Esophagus muscularis mucosa (tissue), 4 donors: ENCODE results near the gene MYH14. TPM values are rescaled to one million over a fixed set of nuclear protein-coding genes. Genes with fewer than 3 reads are reported as not detected.

Experiments used
- DNase-seq: peaks from one replicate; pipeline ENCODE4 v3.0.0-alpha.2; 2017; ENCODE audit errors: extremely low spot score
- H3K27ac ChIP-seq, 4 donors: fragments of 200-600 bp; sonication (generic); replicated peaks in 1 of 4; 1 replicate in 3 of 4; 2 replicates in 1 of 4; pipeline ENCODE4 v1.5.1; 2016 to 2019; ENCODE audit warnings: mild to moderate bottlenecking in 1 of 4
- H3K27me3 ChIP-seq, 4 donors: fragments of 200-600 bp; sonication (generic); one replicate each; pipeline versions ENCODE4 v1.5.1 to v1.6.0; 2016 to 2019
- H3K36me3 ChIP-seq, 4 donors: fragments of 200-600 bp; sonication (generic); one replicate each; pipeline ENCODE4 v1.5.1; 2016 to 2019
- H3K4me1 ChIP-seq, 4 donors: fragments of 200-600 bp; sonication (generic); one replicate each; pipeline ENCODE4 v1.5.1; 2016 to 2019
- H3K4me3 ChIP-seq, 4 donors: fragments of 200-600 bp; sonication (generic); 1 replicate in 2 of 4; 2 replicates in 2 of 4; pipeline ENCODE4 v1.5.1; 2016 to 2019; ENCODE audit warnings: mild to moderate bottlenecking in 4 of 4, moderate library complexity in 1 of 4
- H3K9me3 ChIP-seq, 4 donors: fragments of 200-600 bp; sonication (generic); 1 replicate in 3 of 4; 2 replicates in 1 of 4; pipeline ENCODE4 v1.5.1; 2016 to 2019
- CTCF ChIP-seq, 3 experiments: fragments of 200-600 bp in 2 of 3; fragments of 450-650 bp in 1 of 3; sonication (generic) in 2 of 3; IDR thresholded peaks; one replicate each; pipeline ENCODE4 v1.5.1; 2017 to 2019; ENCODE audit warnings: antibody characterized with exemption in 3 of 3, mild to moderate bottlenecking in 2 of 3, moderate library complexity in 1 of 3
- EP300 ChIP-seq: sonication (generic); formaldehyde crosslinking; IDR thresholded peaks from one replicate; pipeline ENCODE4 v1.6.1; 2017; ENCODE audit warnings: antibody characterized with exemption
- POLR2A ChIP-seq: fragments of 450-650 bp; IDR thresholded peaks from one replicate; pipeline ENCODE4 v1.6.1; 2017; ENCODE audit warnings: antibody characterized with exemption, moderate library complexity, mild to moderate bottlenecking, low read depth
- POLR2AphosphoS5 ChIP-seq, 2 donors: sonication (generic); formaldehyde crosslinking; IDR thresholded peaks; one replicate each; pipeline ENCODE4 v1.6.1; 2017; ENCODE audit warnings: antibody characterized with exemption in 2 of 2
- WGBS: methylation state at CpG from one replicate; pipeline ENCODE4 v1.1.5; 2018; 5-methylcytosine and 5-hydroxymethylcytosine counted together
- intact Hi-C: fragments of 100-400 bp; cut with DNase I; formaldehyde crosslinking; loops from one replicate; pipeline ENCODE4 v1.15.1; 2023
- total RNA-seq, 4 donors: library from RNA; depleted of rRNA; stranded (reverse); fragments of >200 nt; gene quantifications; one replicate each; pipeline versions ENCODE4 v1.1.0 to v1.2.1, GENCODE V29; 2016

The MYH14 gene
- total RNA-seq, 4 donors from 2014 or later: 2.5 to 10.1 (median 5.3) TPM

- intact Hi-C loops: no loop called here
- Histone ChIP-seq H3K36me3 (no peaks in the 10 kb centered on the region), H3K9me3 (no peaks in the 10 kb centered on the region), H3K27me3 (peaks cover 0 to 58% (median 22%) of the 10 kb centered on the region in 4 donors), H3K27ac (no peak overlapping the region), H3K4me1 (peaks cover 9 to 24% (median 19%) of the 10 kb centered on the region in 4 donors), H3K4me3 (no peak overlapping the region)
- WGBS: 92% methylated on average over 46 of the region's 55 CpGs
- TF ChIP-seq CTCF (IDR thresholded peaks at IDR 0.05): no peak
- TF ChIP-seq EP300: no peak
- TF ChIP-seq POLR2A: no peak
- no peak for TF ChIP-seq POLR2AphosphoS5 (IDR thresholded peaks at IDR 0.05)
- no peak for DNase-seq
These were observed 119.7 kb downstream of the MYH14 start for GRCh38 chr19:50322931-50323781.

- intact Hi-C loops: no loop called here
- TF ChIP-seq POLR2AphosphoS5 (IDR thresholded peaks at IDR 0.05) (no peak), EP300 (no peak), POLR2A (no peak), CTCF (IDR thresholded peaks at IDR 0.05) (no peak)
- H3K27me3 ChIP-seq: peaks cover 0 to 62% (median 23%) of the 10 kb centered on the region in 4 donors
- no peaks in the 10 kb centered on the region for H3K36me3 ChIP-seq
- DNase-seq: no peak
- H3K9me3 ChIP-seq: no peaks in the 10 kb centered on the region
- no peak overlapping the region for H3K4me3 ChIP-seq
- peaks cover 9 to 28% (median 23%) of the 10 kb centered on the region in 4 donors for H3K4me1 ChIP-seq
- 88% methylated on average over 11 of the region's 12 CpGs for WGBS
- H3K27ac ChIP-seq: no peak overlapping the region
These were observed 120.3 kb downstream of the MYH14 start for GRCh38 chr19:50323782-50324133.

GRCh38 chr19:50324331-50324730 lies 120.9 kb downstream of the MYH14 start:
- H3K9me3 ChIP-seq: no peaks in the 10 kb centered on the region
- H3K27ac ChIP-seq: no peak overlapping the region
- intact Hi-C loops: no loop called here
- H3K27me3 ChIP-seq: peaks cover 0 to 63% (median 25%) of the 10 kb centered on the region in 4 donors
- 75% methylated on average over 11 of the region's 11 CpGs for WGBS
- TF ChIP-seq CTCF (IDR thresholded peaks at IDR 0.05) (no peak), POLR2A (no peak), POLR2AphosphoS5 (IDR thresholded peaks at IDR 0.05) (no peak), EP300 (no peak)
- DNase-seq: no peak
- H3K4me1 ChIP-seq: peaks cover 9 to 31% (median 27%) of the 10 kb centered on the region in 4 donors
- no peaks in the 10 kb centered on the region for H3K36me3 ChIP-seq
- no peak overlapping the region for H3K4me3 ChIP-seq

- H3K27me3 ChIP-seq: peaks cover 0 to 63% (median 32%) of the 10 kb centered on the region in 4 donors
- H3K4me3 ChIP-seq: no peak overlapping the region
- 4% methylated on average over 20 of the region's 48 CpGs for WGBS
- intact Hi-C loops: no loop called here
- H3K4me1 ChIP-seq: peaks cover 15 to 42% (median 39%) of the 10 kb centered on the region in 4 donors
- no peak for DNase-seq
- H3K36me3 ChIP-seq: no peaks in the 10 kb centered on the region
- TF ChIP-seq POLR2A: no peak
- TF ChIP-seq EP300: no peak
- no peak for TF ChIP-seq CTCF (IDR thresholded peaks at IDR 0.05)
- no peak for TF ChIP-seq POLR2AphosphoS5 (IDR thresholded peaks at IDR 0.05)
- no peak overlapping the region for H3K27ac ChIP-seq
- H3K9me3 ChIP-seq: no peaks in the 10 kb centered on the region
These were observed 122.1 kb downstream of the MYH14 start for GRCh38 chr19:50325310-50326100.
